ENCODE measurements around the gene MTMR2. TPM values are rescaled to one million over a fixed set of nuclear protein-coding genes. Genes with fewer than 3 reads are reported as not detected.

MTMR2 gene
- polyA plus RNA-seq, 1 of the 3 experiments (the other 2 are of a cell fraction) = 8.6 TPM

DNA sequence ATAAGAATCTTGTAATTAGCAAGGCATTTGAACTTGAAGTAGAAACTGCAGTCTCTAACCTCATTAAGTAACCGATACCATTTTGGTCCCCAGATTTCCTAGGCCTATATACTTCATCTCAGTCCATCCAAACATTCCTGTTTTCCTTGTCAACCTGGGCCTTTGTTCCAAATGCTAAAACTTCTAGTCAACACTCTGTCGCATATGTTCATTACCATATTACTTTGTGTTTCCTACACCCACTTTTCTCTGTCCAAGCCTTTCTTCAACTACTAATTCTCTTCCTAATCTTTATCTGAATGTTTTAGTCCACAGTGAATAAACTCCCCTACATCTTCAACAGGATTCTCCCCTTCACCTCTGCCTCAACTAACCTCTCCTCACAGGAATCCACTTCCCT is 31.4 kb downstream of the MTMR2 start:
- Histone ChIP-seq H3K9me2 (no peaks in the 10 kb centered on the region), H3K36me3 (replicated peaks in 1 of 2; ENCODE audit: control insufficient read depth in 1 of 2, insufficient read depth in 2 of 2, low read length in 1 of 2) (peaks cover 3 to 17% of the 10 kb centered on the region in 2 experiments), H2AFZ (ENCODE audit: low read depth) (no peak overlapping the region), H3K27me3 (ENCODE audit: insufficient read depth) (no peaks in the 10 kb centered on the region), H3K4me2 (no peak overlapping the region), H3K79me2 (ENCODE audit: insufficient read depth) (peaks cover 73% of the 10 kb centered on the region), H4K20me1 (ENCODE audit: insufficient read depth) (no peaks in the 10 kb centered on the region), H3K9ac (no peak overlapping the region), H3K4me3 (ENCODE audit: low read depth in 2 of 2, low read length in 1 of 2) (no peak overlapping the region), H3K27ac (ENCODE audit: low read depth in 2 of 2, low read length in 1 of 2) (no peak overlapping the region), H3K9me3 (no peaks in the 10 kb centered on the region), H3K4me1 (ENCODE audit: control insufficient read depth in 1 of 2, insufficient read depth in 2 of 2, low read depth in 1 of 2, low read length in 1 of 2) (no peaks in the 10 kb centered on the region), H3F3A (replicated peaks; ENCODE audit: insufficient read depth) (no peaks in the 10 kb centered on the region)
- ChIA-PET CTCF (no interaction called here), POLR2A (no interaction called here)
- TF ChIP-seq RCOR1 (IDR thresholded peaks at IDR 0.05; ENCODE audit: low read length) (no peak), USF2 (IDR thresholded peaks at IDR 0.05; ENCODE audit: borderline replicate concordance, low read depth, low read length) (no peak), RFX5 (IDR thresholded peaks at IDR 0.05; ENCODE audit: low read length) (no peak), FOXJ3 (CRISPR knock-in tag; IDR thresholded peaks at IDR 0.05) (no peak), RXRA (IDR thresholded peaks at IDR 0.05; ENCODE audit: borderline replicate concordance, low read depth) (no peak), EZH2phosphoT487 (IDR thresholded peaks at IDR 0.05; ENCODE audit: borderline replicate concordance, low read depth) (no peak), EP300 (IDR thresholded peaks at IDR 0.05; ENCODE audit: borderline replicate concordance in 1 of 2, low read depth in 1 of 2, low read length in 1 of 2) (no peak), SIN3A (IDR thresholded peaks at IDR 0.05; ENCODE audit: borderline replicate concordance, low read depth, low read length) (no peak), ELF1 (IDR thresholded peaks at IDR 0.05) (no peak)
- TF ChIP-seq, protein P1, sequence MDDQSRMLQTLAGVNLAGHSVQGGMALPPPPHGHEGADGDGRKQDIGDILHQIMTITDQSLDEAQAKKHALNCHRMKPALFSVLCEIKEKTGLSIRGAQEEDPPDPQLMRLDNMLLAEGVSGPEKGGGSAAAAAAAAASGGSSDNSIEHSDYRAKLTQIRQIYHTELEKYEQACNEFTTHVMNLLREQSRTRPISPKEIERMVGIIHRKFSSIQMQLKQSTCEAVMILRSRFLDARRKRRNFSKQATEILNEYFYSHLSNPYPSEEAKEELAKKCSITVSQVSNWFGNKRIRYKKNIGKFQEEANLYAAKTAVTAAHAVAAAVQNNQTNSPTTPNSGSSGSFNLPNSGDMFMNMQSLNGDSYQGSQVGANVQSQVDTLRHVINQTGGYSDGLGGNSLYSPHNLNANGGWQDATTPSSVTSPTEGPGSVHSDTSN (IDR thresholded peaks at IDR 0.05) = no peak
- TF ChIP-seq, protein P2, sequence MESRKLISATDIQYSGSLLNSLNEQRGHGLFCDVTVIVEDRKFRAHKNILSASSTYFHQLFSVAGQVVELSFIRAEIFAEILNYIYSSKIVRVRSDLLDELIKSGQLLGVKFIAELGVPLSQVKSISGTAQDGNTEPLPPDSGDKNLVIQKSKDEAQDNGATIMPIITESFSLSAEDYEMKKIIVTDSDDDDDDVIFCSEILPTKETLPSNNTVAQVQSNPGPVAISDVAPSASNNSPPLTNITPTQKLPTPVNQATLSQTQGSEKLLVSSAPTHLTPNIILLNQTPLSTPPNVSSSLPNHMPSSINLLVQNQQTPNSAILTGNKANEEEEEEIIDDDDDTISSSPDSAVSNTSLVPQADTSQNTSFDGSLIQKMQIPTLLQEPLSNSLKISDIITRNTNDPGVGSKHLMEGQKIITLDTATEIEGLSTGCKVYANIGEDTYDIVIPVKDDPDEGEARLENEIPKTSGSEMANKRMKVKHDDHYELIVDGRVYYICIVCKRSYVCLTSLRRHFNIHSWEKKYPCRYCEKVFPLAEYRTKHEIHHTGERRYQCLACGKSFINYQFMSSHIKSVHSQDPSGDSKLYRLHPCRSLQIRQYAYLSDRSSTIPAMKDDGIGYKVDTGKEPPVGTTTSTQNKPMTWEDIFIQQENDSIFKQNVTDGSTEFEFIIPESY (IDR thresholded peaks at IDR 0.05; ENCODE audit: borderline replicate concordance, low read depth) = no peak
- TF ChIP-seq, protein P3, sequence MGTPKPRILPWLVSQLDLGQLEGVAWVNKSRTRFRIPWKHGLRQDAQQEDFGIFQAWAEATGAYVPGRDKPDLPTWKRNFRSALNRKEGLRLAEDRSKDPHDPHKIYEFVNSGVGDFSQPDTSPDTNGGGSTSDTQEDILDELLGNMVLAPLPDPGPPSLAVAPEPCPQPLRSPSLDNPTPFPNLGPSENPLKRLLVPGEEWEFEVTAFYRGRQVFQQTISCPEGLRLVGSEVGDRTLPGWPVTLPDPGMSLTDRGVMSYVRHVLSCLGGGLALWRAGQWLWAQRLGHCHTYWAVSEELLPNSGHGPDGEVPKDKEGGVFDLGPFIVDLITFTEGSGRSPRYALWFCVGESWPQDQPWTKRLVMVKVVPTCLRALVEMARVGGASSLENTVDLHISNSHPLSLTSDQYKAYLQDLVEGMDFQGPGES (IDR thresholded peaks at IDR 0.05; ENCODE audit: low read depth, low read length) = no peak
- no peak for DNase-seq
- 98% methylated on average over 2 of the region's 2 CpGs for WGBS (ENCODE audit: low lambda C conversion rate)
